ENCODE data around the gene SHROOM4. TPM values are rescaled to one million over a fixed set of nuclear protein-coding genes. Genes with fewer than 3 reads are reported as not detected.

SHROOM4 gene
- total and polyA plus RNA-seq, 9 of the 15 experiments (the other 6 are each of a cell fraction or from before 2014, with no cell fraction given): not detected

- TF ChIP-seq, protein P1, sequence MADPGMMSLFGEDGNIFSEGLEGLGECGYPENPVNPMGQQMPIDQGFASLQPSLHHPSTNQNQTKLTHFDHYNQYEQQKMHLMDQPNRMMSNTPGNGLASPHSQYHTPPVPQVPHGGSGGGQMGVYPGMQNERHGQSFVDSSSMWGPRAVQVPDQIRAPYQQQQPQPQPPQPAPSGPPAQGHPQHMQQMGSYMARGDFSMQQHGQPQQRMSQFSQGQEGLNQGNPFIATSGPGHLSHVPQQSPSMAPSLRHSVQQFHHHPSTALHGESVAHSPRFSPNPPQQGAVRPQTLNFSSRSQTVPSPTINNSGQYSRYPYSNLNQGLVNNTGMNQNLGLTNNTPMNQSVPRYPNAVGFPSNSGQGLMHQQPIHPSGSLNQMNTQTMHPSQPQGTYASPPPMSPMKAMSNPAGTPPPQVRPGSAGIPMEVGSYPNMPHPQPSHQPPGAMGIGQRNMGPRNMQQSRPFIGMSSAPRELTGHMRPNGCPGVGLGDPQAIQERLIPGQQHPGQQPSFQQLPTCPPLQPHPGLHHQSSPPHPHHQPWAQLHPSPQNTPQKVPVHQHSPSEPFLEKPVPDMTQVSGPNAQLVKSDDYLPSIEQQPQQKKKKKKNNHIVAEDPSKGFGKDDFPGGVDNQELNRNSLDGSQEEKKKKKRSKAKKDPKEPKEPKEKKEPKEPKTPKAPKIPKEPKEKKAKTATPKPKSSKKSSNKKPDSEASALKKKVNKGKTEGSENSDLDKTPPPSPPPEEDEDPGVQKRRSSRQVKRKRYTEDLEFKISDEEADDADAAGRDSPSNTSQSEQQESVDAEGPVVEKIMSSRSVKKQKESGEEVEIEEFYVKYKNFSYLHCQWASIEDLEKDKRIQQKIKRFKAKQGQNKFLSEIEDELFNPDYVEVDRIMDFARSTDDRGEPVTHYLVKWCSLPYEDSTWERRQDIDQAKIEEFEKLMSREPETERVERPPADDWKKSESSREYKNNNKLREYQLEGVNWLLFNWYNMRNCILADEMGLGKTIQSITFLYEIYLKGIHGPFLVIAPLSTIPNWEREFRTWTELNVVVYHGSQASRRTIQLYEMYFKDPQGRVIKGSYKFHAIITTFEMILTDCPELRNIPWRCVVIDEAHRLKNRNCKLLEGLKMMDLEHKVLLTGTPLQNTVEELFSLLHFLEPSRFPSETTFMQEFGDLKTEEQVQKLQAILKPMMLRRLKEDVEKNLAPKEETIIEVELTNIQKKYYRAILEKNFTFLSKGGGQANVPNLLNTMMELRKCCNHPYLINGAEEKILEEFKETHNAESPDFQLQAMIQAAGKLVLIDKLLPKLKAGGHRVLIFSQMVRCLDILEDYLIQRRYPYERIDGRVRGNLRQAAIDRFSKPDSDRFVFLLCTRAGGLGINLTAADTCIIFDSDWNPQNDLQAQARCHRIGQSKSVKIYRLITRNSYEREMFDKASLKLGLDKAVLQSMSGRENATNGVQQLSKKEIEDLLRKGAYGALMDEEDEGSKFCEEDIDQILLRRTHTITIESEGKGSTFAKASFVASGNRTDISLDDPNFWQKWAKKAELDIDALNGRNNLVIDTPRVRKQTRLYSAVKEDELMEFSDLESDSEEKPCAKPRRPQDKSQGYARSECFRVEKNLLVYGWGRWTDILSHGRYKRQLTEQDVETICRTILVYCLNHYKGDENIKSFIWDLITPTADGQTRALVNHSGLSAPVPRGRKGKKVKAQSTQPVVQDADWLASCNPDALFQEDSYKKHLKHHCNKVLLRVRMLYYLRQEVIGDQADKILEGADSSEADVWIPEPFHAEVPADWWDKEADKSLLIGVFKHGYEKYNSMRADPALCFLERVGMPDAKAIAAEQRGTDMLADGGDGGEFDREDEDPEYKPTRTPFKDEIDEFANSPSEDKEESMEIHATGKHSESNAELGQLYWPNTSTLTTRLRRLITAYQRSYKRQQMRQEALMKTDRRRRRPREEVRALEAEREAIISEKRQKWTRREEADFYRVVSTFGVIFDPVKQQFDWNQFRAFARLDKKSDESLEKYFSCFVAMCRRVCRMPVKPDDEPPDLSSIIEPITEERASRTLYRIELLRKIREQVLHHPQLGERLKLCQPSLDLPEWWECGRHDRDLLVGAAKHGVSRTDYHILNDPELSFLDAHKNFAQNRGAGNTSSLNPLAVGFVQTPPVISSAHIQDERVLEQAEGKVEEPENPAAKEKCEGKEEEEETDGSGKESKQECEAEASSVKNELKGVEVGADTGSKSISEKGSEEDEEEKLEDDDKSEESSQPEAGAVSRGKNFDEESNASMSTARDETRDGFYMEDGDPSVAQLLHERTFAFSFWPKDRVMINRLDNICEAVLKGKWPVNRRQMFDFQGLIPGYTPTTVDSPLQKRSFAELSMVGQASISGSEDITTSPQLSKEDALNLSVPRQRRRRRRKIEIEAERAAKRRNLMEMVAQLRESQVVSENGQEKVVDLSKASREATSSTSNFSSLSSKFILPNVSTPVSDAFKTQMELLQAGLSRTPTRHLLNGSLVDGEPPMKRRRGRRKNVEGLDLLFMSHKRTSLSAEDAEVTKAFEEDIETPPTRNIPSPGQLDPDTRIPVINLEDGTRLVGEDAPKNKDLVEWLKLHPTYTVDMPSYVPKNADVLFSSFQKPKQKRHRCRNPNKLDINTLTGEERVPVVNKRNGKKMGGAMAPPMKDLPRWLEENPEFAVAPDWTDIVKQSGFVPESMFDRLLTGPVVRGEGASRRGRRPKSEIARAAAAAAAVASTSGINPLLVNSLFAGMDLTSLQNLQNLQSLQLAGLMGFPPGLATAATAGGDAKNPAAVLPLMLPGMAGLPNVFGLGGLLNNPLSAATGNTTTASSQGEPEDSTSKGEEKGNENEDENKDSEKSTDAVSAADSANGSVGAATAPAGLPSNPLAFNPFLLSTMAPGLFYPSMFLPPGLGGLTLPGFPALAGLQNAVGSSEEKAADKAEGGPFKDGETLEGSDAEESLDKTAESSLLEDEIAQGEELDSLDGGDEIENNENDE (IDR thresholded peaks at IDR 0.05; ENCODE audit: low read depth, low read length): no peak
Measured at GRCh38 chrX:50858548-50858947, 44.6 kb upstream of the SHROOM4 start (continued).

Data from K562 (cell line).